HG02798 (cell line): ENCODE data around the gene FAR1.
"Not testable (repeated sequence)": the region's sequence is repeated elsewhere in the genome, so short reads cannot be mapped to it uniquely, and the experiment has no call there.

ENCODE experiments used
- ATAC-seq: cut with Tn5 transposase; IDR thresholded peaks from one replicate; pipeline ENCODE4 v1.9.1; 2021; ENCODE audit warnings: mild to moderate bottlenecking; ENCODE audit not compliant: unreplicated experiment, poor library complexity

FAR1 gene

GRCh38 chr11:13699870-13700269 lies 31.4 kb downstream of the FAR1 start:
- ATAC-seq = no peak

GRCh38 chr11:13701506-13701905 lies 33.0 kb downstream of the FAR1 start:
- ATAC-seq = no peak

DNA sequence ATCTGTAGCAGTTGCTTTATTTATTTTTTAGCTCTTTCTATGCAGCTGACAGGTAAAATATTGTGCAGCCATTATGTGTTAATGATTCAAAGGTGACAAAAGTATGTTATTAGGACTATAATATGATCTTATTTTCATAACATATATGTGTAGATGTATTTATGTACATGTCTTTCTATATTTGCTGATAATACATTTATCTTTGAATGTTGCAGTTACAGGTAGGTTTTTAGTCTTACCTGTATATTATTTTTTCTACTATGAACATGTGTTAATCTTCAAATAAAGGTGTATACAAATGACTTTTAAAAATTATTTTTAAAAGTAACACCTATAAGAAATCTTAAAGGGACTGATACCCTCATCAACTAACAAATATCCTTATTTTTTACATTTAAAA lies 33.6 kb downstream of the FAR1 start:
- ATAC-seq = no peak

DNA sequence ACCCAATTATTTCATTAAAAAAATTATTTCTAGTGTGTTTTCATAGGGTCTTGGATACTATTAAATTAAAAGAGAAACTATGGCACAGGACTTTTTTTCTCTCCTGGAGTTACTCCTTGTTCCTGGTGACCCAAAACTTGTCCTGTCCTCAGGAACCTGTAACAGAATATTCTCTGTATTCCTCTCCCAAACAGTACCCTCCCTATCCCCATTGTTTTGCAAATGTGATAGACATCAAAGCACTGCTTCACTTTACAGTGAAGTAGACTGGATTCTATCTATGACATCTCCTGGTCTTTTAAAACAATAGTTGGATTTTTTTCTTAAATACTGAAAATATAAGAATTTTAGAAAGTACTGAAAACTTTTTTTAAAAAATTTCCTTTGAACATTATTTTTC lies 37.2 kb downstream of the FAR1 start:
- ATAC-seq = no peak

GRCh38 chr11:13713982-13714381 lies 45.5 kb downstream of the FAR1 start:
- peak; percentile 46 for ATAC-seq

- no peak for ATAC-seq
Observed at GRCh38 chr11:13717331-13717730, 48.9 kb downstream of the FAR1 start.

DNA sequence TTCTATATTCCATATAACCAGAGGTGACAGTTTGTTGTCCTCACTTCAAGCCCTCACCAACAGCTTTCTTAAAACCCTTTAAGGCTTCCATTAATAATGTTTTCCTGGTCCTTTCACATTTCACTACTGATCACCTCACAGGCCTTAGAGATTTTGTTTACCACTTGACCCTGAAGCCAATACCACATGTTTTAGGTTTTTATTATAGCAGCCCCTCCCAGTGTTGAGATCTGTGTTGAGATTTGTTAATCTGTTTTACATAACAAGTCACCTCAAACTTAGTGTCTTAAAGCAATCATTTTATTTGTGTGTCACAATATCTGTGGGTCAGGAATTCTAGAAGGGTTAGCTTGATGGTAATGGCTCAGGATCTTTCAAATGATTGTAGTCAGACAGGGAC lies 49.9 kb downstream of the FAR1 start:
- ATAC-seq = no peak

GRCh38 chr11:13720940-13721339 lies 52.5 kb downstream of the FAR1 start:
- ATAC-seq = no peak

DNA sequence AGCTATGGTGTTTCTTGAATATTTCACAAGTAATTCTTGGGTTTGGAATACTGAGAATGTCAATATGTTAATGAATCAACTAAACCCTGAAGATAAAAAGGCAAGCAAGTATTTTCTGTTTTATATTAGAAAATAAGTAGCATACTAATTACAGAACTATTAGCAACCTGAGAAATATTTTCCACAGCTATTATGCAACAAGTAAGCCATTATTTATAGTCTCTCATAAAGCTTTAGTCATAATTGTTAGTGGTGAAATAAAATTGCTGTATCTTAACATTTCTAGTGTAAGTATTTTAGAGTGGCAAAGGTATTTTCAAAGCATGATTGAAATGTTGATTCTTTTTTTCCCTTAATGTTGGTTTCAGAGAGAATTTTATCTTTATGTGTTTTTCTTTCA lies 53.3 kb downstream of the FAR1 start:
- no peak for ATAC-seq

GRCh38 chr11:13726456-13726855 lies 58.0 kb downstream of the FAR1 start:
- ATAC-seq = no peak

DNA sequence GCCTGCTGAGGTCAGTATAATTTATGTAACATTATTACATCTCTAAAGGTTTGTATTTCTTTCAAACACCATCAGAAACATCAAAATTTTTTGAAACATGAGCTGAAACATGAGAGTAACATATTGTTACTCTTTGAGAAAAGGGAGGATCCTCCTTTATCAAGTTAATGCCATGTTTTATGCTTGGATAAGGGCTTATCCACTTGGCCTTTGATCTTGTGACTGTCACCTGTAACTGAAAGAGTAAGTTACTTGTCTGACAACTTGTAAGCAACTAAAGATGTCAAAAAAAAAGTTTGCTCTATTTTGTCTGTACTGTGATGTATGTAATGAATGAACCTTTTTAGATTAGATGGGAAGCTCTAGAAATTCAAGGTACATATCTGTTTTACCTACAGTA lies 59.6 kb downstream of the FAR1 start:
- no peak for ATAC-seq

GRCh38 chr11:13734530-13734929 lies 66.1 kb downstream of the FAR1 start:
- no peak for ATAC-seq

DNA sequence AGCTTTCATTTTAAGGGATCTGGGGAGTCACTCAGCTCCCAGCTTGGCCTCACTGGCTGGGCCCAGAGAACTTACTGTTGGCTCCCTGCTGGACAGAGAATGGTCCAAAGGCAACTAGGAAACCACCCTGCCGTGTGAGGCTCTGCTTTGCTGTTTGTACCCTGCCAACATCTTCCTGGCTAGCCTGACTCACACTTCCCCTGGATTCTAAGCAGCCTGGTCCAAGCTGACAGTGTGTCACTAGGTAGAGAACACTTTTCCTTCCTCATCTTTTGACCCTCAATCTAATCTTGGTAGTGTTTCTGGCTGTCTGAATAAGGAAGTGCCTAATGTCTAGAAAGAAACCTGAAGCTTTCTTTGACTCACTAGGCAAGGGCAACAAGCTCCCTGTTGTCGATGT lies 76.7 kb downstream of the FAR1 start:
- no peak for ATAC-seq

GRCh38 chr11:13753316-13753715 lies 84.8 kb downstream of the FAR1 start:
- not testable (repeated sequence) for ATAC-seq

DNA sequence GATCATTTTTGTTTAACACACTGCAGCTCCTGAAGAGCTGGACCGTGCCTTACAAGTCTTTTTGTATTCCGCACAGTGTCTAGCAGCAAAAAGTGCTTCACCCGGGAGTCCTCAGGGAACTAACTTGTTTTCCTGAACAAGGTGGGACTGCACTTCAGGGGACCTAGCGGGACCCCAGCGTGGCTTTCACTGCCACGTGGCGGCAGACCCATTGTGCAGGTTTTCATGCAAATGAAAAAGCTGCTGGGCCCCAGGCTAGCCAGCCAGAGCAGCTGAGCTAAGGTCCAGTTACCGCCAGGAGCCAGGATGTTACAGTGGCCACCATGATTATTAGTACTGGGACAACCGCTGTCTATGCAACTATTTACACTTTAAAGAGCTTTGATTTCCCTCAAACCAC lies 90.6 kb downstream of the FAR1 start:
- no peak for ATAC-seq

- no peak for ATAC-seq
Observed at GRCh38 chr11:13760115-13760514, 91.6 kb downstream of the FAR1 start.

GRCh38 chr11:13761250-13761649 lies 92.8 kb downstream of the FAR1 start:
- no peak for ATAC-seq

DNA sequence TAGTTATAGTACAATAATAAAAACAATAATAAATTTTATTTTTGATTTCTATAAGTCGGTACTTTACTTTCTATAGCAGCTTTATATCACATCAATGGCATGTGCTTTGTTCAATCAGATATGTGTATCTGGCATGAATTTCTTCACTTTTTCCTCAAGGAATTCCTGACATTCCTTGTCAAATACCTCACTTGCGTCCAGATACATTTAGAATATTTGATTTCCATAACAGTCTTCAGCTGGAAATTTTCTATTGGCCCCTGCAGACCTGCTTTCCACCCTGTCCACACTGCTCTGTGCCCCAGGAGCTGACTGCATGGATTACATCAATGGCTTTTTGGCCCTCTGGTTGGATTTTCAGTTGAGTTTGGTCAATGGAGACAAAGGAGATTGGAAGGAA lies 93.2 kb downstream of the FAR1 start:
- no peak for ATAC-seq

DNA sequence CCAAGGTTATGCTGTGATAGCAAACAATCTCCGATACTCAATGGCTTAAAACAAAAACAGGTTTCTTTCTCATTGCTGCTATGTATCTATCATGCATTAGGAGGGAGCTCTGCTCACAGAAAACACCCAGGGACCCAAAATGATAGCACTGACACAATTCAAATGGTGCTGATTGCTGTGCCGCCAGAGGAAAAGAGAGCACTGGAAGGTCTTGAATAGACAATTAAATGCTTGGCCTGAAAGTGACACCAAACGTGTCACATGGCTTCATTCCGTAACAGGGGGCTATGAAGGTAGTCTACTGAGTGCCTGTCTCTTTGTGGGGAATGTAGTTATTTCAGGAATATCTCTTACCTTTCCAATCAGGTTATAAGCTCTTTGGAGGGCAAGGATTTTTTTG lies 94.2 kb downstream of the FAR1 start:
- no peak for ATAC-seq

DNA sequence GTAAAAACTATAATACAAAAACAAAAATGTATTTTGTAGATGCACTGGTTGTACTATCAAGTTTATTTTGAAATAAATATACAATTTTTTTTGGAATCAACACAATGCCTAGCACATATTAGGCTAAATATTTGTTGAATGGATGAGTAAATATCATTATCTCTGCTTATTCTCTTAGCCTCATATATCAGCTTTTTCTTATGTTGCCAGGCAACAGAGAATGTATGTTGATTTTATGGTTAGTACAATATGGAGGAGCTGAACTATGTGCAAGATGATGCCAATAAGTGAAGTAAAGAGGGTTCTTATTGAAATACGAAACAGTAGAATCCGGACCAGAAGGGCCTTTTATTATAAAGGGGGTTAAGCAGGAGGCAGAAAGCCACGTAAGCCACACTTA lies 94.9 kb downstream of the FAR1 start:
- no peak for ATAC-seq

GRCh38 chr11:13765886-13766285 lies 97.4 kb downstream of the FAR1 start:
- no peak for ATAC-seq

DNA sequence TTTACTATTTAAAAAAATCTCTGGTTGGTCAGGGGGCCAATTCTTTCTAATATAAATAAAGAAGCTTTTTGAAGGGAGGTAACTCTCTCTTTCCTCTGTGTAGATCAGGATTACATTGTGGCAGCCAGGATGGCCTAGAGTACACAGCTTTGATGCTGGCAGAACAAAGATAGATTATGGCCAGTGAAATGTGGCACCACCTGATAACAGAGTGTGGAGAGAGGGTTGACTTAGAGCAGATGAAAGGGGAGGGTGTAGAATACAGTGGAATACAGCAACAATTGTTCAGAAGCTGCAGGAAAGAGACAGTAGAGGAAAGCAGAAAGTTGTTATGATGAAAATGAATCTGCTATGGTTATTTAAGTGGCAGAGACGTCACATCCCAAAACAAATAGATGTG lies 99.0 kb downstream of the FAR1 start:
- no peak for ATAC-seq

DNA sequence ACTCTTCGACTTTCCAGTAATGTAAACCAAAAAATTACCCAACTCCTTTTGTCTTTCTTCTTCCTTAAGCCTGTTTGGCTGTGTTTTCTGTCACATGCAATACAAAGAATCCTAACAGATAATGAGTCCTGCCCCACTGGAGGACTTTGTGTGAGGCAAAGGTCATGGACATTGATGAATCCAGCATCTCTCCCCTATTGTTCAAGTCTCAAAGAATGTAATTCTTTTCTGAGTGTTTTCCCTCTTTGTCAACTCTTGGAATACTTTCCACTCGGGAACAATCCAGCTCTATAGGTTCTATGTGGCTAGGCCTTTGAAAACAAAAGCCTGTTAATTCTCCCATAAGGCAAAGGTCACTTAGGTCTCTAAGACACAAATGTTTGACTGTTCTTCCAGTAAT lies 100.7 kb downstream of the FAR1 start:
- ATAC-seq = no peak
